GM12878 (cell line): ENCODE measurements around the gene ERLEC1. TPM values are rescaled to one million over a fixed set of nuclear protein-coding genes. Genes with fewer than 3 reads are reported as not detected.

Source experiments
- ATAC-seq: fragments of 200-7000 bp; cut with Tn5 transposase; 3 replicates; pipeline ENCODE4 v1.9.1; 2020; ENCODE audit warnings: mild to moderate bottlenecking, moderate library complexity
- BruUV-seq: library from RNA; stranded (reverse); fragments of 400-500 nt; replicated peaks from 2 replicates; lab custom pipeline; 2021; lab: Mats Ljungman, UMichigan
- CTCF ChIA-PET: fragments of 300-600 bp; sonication (Branson Sonifier 250); formaldehyde crosslinking; extraction: SDS; loops from one replicate; lab custom pipeline; 2021; ENCODE audit warnings: inconsistent platforms; lab: Yijun Ruan, JAX
- POLR2A ChIA-PET: fragments of 350-600 bp; formaldehyde crosslinking; extraction: SDS; loops from one replicate; lab custom pipeline; 2021; ENCODE audit warnings: inconsistent platforms; lab: Charles Lee
- RAD21 ChIA-PET: fragments of 300-600 bp; sonication (Branson Sonifier 250); formaldehyde crosslinking; loops from one replicate; lab custom pipeline; 2023; ENCODE audit warnings: antibody characterized with exemption; ENCODE audit not compliant: unreplicated experiment; lab: Charles Lee
- SMC1A ChIA-PET: fragments of 300-600 bp; sonication (Branson Sonifier 250); formaldehyde crosslinking; loops from one replicate; lab custom pipeline; 2023; ENCODE audit not compliant: unreplicated experiment, uncharacterized antibody; lab: Charles Lee
- DNase-seq: peaks from one replicate; pipeline ENCODE4 v3.0.0-alpha.2; 2011; ENCODE audit warnings: low read depth, low spot score
- FAIRE-seq: peaks from 3 replicates; lab custom pipeline; 2011; peaks lifted over from hg19 to GRCh38; lab: Jason Lieb, UNC
- H2AFZ ChIP-seq: 2 replicates; pipeline ENCODE4 v1.6.0; 2011; ENCODE audit warnings: low read depth, low read length, control low read depth; ENCODE audit not compliant: control insufficient read depth
- H3K27ac ChIP-seq: 2 replicates; pipeline ENCODE4 v1.5.1; 2011; ENCODE audit warnings: control low read depth; ENCODE audit not compliant: control insufficient read depth, insufficient read depth
- H3K27me3 ChIP-seq, 2 experiments: replicated peaks in 1 of 2; 2 replicates each; pipeline versions ENCODE4 v1.6.0 to v1.6.1; 2011; ENCODE audit warnings: low read length in 1 of 2; ENCODE audit not compliant: control insufficient read depth in 2 of 2, insufficient read depth in 2 of 2
- H3K36me3 ChIP-seq, 2 experiments: 2 replicates each; pipeline ENCODE4 v1.5.1; 2011; ENCODE audit warnings: low read length in 1 of 2; ENCODE audit not compliant: control insufficient read depth in 2 of 2, insufficient read depth in 2 of 2
- H3K4me1 ChIP-seq: 2 replicates; pipeline ENCODE4 v1.6.1; 2011; ENCODE audit warnings: mild to moderate bottlenecking, low read length, moderate library complexity, mixed read lengths; ENCODE audit not compliant: control insufficient read depth, insufficient read depth
- H3K4me2 ChIP-seq: 2 replicates; pipeline ENCODE4 v1.6.0; 2011; ENCODE audit warnings: control low read depth; ENCODE audit not compliant: control insufficient read depth, insufficient read depth
- H3K4me3 ChIP-seq: fragments of 200-600 bp; sonication (generic); 2 replicates; pipeline ENCODE4 v1.5.1; 2016
- H3K79me2 ChIP-seq: 2 replicates; pipeline ENCODE4 v1.6.0; 2011; ENCODE audit warnings: low read length; ENCODE audit not compliant: control insufficient read depth, insufficient read depth
- H3K9ac ChIP-seq: 2 replicates; pipeline ENCODE4 v1.8.0; 2011; ENCODE audit warnings: low read length, control low read depth, mixed read lengths; ENCODE audit not compliant: control insufficient read depth, insufficient read depth
- H3K9me3 ChIP-seq: replicated peaks from 3 replicates; pipeline ENCODE4 v1.5.1; 2011; ENCODE audit warnings: mild to moderate bottlenecking, low read length; ENCODE audit not compliant: control insufficient read depth, insufficient read depth
- H4K20me1 ChIP-seq: 2 replicates; pipeline ENCODE4 v1.6.0; 2011; ENCODE audit not compliant: control insufficient read depth, insufficient read depth
- BHLHE40 ChIP-seq, 2 experiments: fragments of 450-650 bp in 1 of 2; IDR thresholded peaks; 2 replicates each; pipeline ENCODE4 v1.6.1; 2011 to 2017; ENCODE audit warnings: low read depth in 2 of 2, borderline replicate concordance in 1 of 2, improper control_type of control experiment in 1 of 2, low read length in 1 of 2, mild to moderate bottlenecking in 1 of 2
- CBX3 ChIP-seq: fragments of 200-600 bp; sonication (generic); IDR thresholded peaks from 2 replicates; pipeline ENCODE4 v1.6.1; 2016; ENCODE audit warnings: low read depth, borderline replicate concordance
- CUX1 ChIP-seq: IDR thresholded peaks from 2 replicates; pipeline ENCODE4 v1.6.1; 2012; ENCODE audit warnings: improper control_type of control experiment, low read depth, low read length; ENCODE audit not compliant: insufficient replicate concordance
- MAX ChIP-seq: IDR thresholded peaks from 2 replicates; pipeline ENCODE4 v1.6.1; 2012; ENCODE audit warnings: low read depth, low read length, improper control_type of control experiment
- MTA3 ChIP-seq: IDR thresholded peaks from 2 replicates; pipeline ENCODE4 v1.6.1; 2012; ENCODE audit warnings: low read length, inconsistent platforms, borderline replicate concordance
- NR2C2 ChIP-seq: IDR thresholded peaks from 2 replicates; pipeline ENCODE4 v1.6.1; 2011; ENCODE audit warnings: borderline replicate concordance, low read depth; ENCODE audit not compliant: control insufficient read depth, insufficient read length
- PAX5 ChIP-seq: IDR thresholded peaks from 2 replicates; pipeline ENCODE4 v1.6.1; 2011; ENCODE audit warnings: low read depth, low read length, borderline replicate concordance
- PML ChIP-seq: IDR thresholded peaks from 2 replicates; pipeline ENCODE4 v1.6.1; 2012; ENCODE audit warnings: low read length, inconsistent platforms
- RB1 ChIP-seq: fragments of 450-650 bp; formaldehyde crosslinking; IDR thresholded peaks from 2 replicates; pipeline ENCODE4 v1.6.1; 2017; ENCODE audit warnings: mild to moderate bottlenecking, borderline replicate concordance
- ZNF24 ChIP-seq: fragments of 450-650 bp; IDR thresholded peaks from 2 replicates; pipeline ENCODE4 v1.6.1; 2017; ENCODE audit warnings: antibody characterized with exemption, mild to moderate bottlenecking
- ZNF274 ChIP-seq: IDR thresholded peaks from one replicate; pipeline ENCODE4 v1.8.0; 2011; ENCODE audit not compliant: insufficient read length, insufficient read depth
- WGBS: methylation state at CpG from one replicate; pipeline ENCODE4 v1.1.6; 2016; ENCODE audit warnings: low lambda C conversion rate; ENCODE audit not compliant: insufficient replicate concordance, insufficient coverage; ENCODE audit errors: missing lambda C conversion rate; 5-methylcytosine and 5-hydroxymethylcytosine counted together
- in situ Hi-C: fragments of 300-500 bp; cut with MboI; formaldehyde crosslinking; loops from 9 replicates; pipeline ENCODE4 v1.14.3; 2018; ENCODE audit warnings: mixed read lengths
- intact Hi-C: fragments of 100-400 bp; cut with micrococcal nuclease; formaldehyde crosslinking; loops from one replicate; pipeline ENCODE4 v1.14.2; 2022; ENCODE audit not compliant: unreplicated experiment
- polyA plus RNA-seq, 11 experiments: library from polyadenylated mRNA; depleted of rRNA in 4 of 11; unstranded in 6 of 11; stranded (reverse) in 5 of 11; fragments of >200 nt; fragmentation: Nextera tagmentation in 4 of 11; fragmentation: Illumina TruSeq in 1 of 11; extraction: Ambion mirVana in 4 of 11; extraction: Trizol in 1 of 11; gene quantifications; 1 replicate in 1 of 11; 2 replicates in 10 of 11; pipeline versions ENCODE4 v1.2.1 to v1.2.3, GENCODE V29; 2011 to 2016; ENCODE audit warnings: inconsistent platforms in 2 of 11, missing spikeins in 2 of 11, low read depth in 1 of 11
- total RNA-seq, 4 experiments: library from RNA; depleted of rRNA in 3 of 4; stranded (reverse); fragments of >200 nt in 3 of 4; fragmentation: Illumina TruSeq in 1 of 4; extraction: Trizol in 1 of 4; gene quantifications; 2 replicates each; pipeline versions ENCODE4 v1.2.1 to v1.2.3, GENCODE V29; 2013 to 2021
- TF ChIP-seq, protein P1 (sequence below): fragments of 450-650 bp; IDR thresholded peaks from 2 replicates; pipeline ENCODE4 v1.6.1; 2016; ENCODE audit warnings: mild to moderate bottlenecking, moderate library complexity, borderline replicate concordance
- TF ChIP-seq, protein P2 (sequence below): IDR thresholded peaks from 2 replicates; pipeline ENCODE4 v1.6.1; 2012; ENCODE audit warnings: low read depth, low read length, improper control_type of control experiment

ERLEC1 gene
- total and polyA plus RNA-seq, 10 of the 15 experiments (the other 5 are each of a cell fraction or from before 2014, with no cell fraction given) = 14.1 to 52.2 (median 30.0) TPM

GRCh38 chr2:53829273-53829979 lies 42.6 kb downstream of the ERLEC1 start:
- H4K20me1 ChIP-seq = no peaks in the 10 kb centered on the region
- H2AFZ ChIP-seq = no peak overlapping the region
- RAD21 ChIA-PET = no interaction called here
- no peaks in the 10 kb centered on the region for H3K4me1 ChIP-seq
- no peaks in the 10 kb centered on the region for H3K36me3 ChIP-seq
- no peak overlapping the region for H3K9ac ChIP-seq
- no peaks in the 10 kb centered on the region for H3K27me3 ChIP-seq
- H3K4me2 ChIP-seq = no peak overlapping the region
- H3K27ac ChIP-seq = no peak overlapping the region
- POLR2A ChIA-PET = no interaction called here
- DNase-seq (no peak), ATAC-seq (no peak), FAIRE-seq (no peak)
- SMC1A ChIA-PET = no interaction called here
- no peaks in the 10 kb centered on the region for H3K9me3 ChIP-seq
- in situ Hi-C loops = no loop called here
- 72% methylated on average over 11 of the region's 11 CpGs for WGBS
- CTCF ChIA-PET = no interaction called here
- no peak overlapping the region for H3K4me3 ChIP-seq
- intact Hi-C loops = no loop called here
- no TSS peak for BruUV-seq
- no peaks in the 10 kb centered on the region for H3K79me2 ChIP-seq
- TF ChIP-seq ZNF24 (no peak), CBX3 (no peak), BHLHE40 (IDR thresholded peaks at IDR 0.05; ENCODE audit: borderline replicate concordance in 1 of 2, low read depth in 2 of 2, low read length in 1 of 2) (no peak), NR2C2 (no peak), MTA3 (no peak), ZNF274 (no peak), CUX1 (no peak), PAX5 (no peak), PML (no peak), MAX (no peak), RB1 (no peak)
- TF ChIP-seq, protein P1, sequence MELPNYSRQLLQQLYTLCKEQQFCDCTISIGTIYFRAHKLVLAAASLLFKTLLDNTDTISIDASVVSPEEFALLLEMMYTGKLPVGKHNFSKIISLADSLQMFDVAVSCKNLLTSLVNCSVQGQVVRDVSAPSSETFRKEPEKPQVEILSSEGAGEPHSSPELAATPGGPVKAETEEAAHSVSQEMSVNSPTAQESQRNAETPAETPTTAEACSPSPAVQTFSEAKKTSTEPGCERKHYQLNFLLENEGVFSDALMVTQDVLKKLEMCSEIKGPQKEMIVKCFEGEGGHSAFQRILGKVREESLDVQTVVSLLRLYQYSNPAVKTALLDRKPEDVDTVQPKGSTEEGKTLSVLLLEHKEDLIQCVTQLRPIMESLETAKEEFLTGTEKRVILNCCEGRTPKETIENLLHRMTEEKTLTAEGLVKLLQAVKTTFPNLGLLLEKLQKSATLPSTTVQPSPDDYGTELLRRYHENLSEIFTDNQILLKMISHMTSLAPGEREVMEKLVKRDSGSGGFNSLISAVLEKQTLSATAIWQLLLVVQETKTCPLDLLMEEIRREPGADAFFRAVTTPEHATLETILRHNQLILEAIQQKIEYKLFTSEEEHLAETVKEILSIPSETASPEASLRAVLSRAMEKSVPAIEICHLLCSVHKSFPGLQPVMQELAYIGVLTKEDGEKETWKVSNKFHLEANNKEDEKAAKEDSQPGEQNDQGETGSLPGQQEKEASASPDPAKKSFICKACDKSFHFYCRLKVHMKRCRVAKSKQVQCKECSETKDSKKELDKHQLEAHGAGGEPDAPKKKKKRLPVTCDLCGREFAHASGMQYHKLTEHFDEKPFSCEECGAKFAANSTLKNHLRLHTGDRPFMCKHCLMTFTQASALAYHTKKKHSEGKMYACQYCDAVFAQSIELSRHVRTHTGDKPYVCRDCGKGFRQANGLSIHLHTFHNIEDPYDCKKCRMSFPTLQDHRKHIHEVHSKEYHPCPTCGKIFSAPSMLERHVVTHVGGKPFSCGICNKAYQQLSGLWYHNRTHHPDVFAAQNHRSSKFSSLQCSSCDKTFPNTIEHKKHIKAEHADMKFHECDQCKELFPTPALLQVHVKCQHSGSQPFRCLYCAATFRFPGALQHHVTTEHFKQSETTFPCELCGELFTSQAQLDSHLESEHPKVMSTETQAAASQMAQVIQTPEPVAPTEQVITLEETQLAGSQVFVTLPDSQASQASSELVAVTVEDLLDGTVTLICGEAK = no peak
- TF ChIP-seq, protein P2, sequence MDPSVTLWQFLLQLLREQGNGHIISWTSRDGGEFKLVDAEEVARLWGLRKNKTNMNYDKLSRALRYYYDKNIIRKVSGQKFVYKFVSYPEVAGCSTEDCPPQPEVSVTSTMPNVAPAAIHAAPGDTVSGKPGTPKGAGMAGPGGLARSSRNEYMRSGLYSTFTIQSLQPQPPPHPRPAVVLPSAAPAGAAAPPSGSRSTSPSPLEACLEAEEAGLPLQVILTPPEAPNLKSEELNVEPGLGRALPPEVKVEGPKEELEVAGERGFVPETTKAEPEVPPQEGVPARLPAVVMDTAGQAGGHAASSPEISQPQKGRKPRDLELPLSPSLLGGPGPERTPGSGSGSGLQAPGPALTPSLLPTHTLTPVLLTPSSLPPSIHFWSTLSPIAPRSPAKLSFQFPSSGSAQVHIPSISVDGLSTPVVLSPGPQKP = no peak
